K562 (cell line): ENCODE results near the gene STRADB. TPM values are rescaled to one million over a fixed set of nuclear protein-coding genes. Genes with fewer than 3 reads are reported as not detected.

Experiments used
- CTCF ChIP-seq, 3 experiments: IDR thresholded peaks in 2 of 3; conservative IDR thresholded peaks in 1 of 3; 2 replicates each; pipeline ENCODE4 v1.5.1; 2011 to 2012; ENCODE audit warnings: low read length in 3 of 3, mild to moderate bottlenecking in 3 of 3, control low read depth in 2 of 3, improper control_type of control experiment in 1 of 3, inconsistent platforms in 1 of 3, low read depth in 1 of 3, mixed read lengths in 1 of 3, moderate library complexity in 1 of 3; ENCODE audit not compliant: insufficient read depth in 2 of 3
- GABPA ChIP-seq: fragments of 200-800 bp; sonication (Bioruptor generic); conservative IDR thresholded peaks from 2 replicates; pipeline ENCODE4 v1.6.1; 2016; ENCODE audit warnings: low read depth, missing genetic modification characterization, missing compliant biosample characterization
- KDM5B ChIP-seq: fragments of 200-600 bp; sonication (generic); IDR thresholded peaks from 2 replicates; pipeline ENCODE4 v1.6.1; 2012; ENCODE audit warnings: low read depth, mild to moderate bottlenecking, moderate library complexity, low read length, control low read depth, inconsistent platforms; ENCODE audit not compliant: insufficient replicate concordance
- LCOR ChIP-seq: sonication (generic); formaldehyde crosslinking; IDR thresholded peaks from 2 replicates; pipeline ENCODE4 v1.8.0; 2022; ENCODE audit warnings: mild to moderate bottlenecking, missing genetic modification reagents
- MEF2A ChIP-seq: IDR thresholded peaks from 2 replicates; pipeline ENCODE4 v1.6.1; 2011; ENCODE audit warnings: low read depth, mild to moderate bottlenecking, low read length, moderate library complexity; ENCODE audit not compliant: control insufficient read depth
- MTA2 ChIP-seq: fragments of 450-650 bp; IDR thresholded peaks from 2 replicates; pipeline ENCODE4 v1.6.1; 2016; ENCODE audit warnings: low read depth
- MXI1 ChIP-seq: IDR thresholded peaks from 2 replicates; pipeline ENCODE4 v1.6.1; 2011; ENCODE audit warnings: low read depth, mild to moderate bottlenecking, improper control_type of control experiment, low read length
- NR0B1 ChIP-seq: fragments of 450-650 bp; IDR thresholded peaks from one replicate; pipeline ENCODE4 v1.6.1; 2018; ENCODE audit warnings: mild to moderate bottlenecking, moderate library complexity; ENCODE audit not compliant: partially characterized antibody
- NR1H2 ChIP-seq: sonication (generic); formaldehyde crosslinking; IDR thresholded peaks from 2 replicates; pipeline ENCODE4 v1.4.0; 2020; ENCODE audit warnings: mild to moderate bottlenecking, missing genetic modification reagents
- polyA plus RNA-seq, 8 experiments: library from polyadenylated mRNA; depleted of rRNA in 4 of 8; stranded (reverse) in 5 of 8; unstranded in 3 of 8; fragments of >200 nt; fragmentation: Nextera tagmentation in 2 of 8; fragmentation: Illumina TruSeq in 1 of 8; extraction: Ambion mirVana in 2 of 8; extraction: Trizol in 1 of 8; gene quantifications; 2 replicates each; pipeline versions ENCODE4 v1.2.1 to v1.2.3, GENCODE V29; 2011 to 2014; ENCODE audit warnings: inconsistent platforms in 1 of 8, missing spikeins in 1 of 8
- total RNA-seq, 7 experiments: library from RNA; depleted of rRNA in 6 of 7; stranded (reverse); fragments of >200 nt in 6 of 7; fragmentation: Illumina TruSeq in 2 of 7; extraction: Trizol in 2 of 7; gene quantifications; 2 replicates each; pipeline versions ENCODE4 v1.2.1 to v1.2.3, GENCODE V29; 2011 to 2021; ENCODE audit warnings: low replicate concordance in 1 of 7
- TF ChIP-seq, protein P1 (sequence below), 2 experiments: fragments of 450-650 bp; IDR thresholded peaks; 2 replicates each; pipeline ENCODE4 v1.6.1; 2016; ENCODE audit warnings: mild to moderate bottlenecking in 2 of 2, borderline replicate concordance in 1 of 2, low read depth in 1 of 2, moderate library complexity in 1 of 2
- TF ChIP-seq, protein P2 (sequence below): fragments of 450-650 bp; IDR thresholded peaks from 2 replicates; pipeline ENCODE4 v1.6.1; 2014; ENCODE audit warnings: low read depth, mild to moderate bottlenecking, moderate library complexity, borderline replicate concordance

STRADB gene
- total and polyA plus RNA-seq, 9 of the 15 experiments (the other 6 are each of a cell fraction or from before 2014, with no cell fraction given) = 6.9 to 30.6 (median 15.7) TPM

DNA sequence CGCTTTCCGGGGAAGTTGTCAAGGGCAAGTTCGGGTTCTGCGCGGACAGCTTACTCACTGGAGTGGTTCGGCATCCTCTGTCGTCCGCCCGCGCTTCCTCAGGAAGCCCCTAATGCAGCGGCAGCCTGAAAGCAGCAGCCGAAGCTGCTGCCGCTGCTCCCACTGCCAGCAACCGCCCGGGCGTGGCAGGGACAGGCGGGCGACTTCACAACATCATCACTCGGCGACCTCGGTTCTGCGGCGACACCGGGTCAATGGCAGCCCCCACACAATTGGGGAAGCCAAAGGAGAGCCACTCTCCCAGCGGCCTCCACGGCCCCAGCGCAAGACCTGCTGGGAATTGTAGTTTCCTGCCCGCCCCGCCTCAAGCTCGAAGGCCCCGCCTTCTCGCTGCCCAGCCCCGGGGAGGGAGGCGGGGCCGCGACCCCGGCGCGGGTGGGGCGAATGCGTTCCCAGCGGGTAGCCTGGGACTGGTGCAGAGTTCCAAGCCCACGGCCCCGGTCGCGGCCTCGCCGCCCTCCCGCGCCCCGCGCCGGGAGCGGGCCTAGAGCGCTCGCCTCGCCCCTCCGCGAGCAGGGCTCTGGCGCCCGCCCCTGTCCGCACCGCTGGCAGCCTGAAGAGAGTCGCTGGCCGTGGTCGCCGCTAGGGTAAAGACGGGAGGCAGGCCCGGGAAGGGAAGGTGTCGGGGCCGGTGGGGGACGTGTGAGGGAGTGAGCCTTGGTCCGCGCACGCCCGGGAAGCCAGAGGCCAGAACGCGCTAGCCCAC is at the start of gene STRADB, which contains the start of gene TRAK2 (continued):
- TF ChIP-seq, protein P1, sequence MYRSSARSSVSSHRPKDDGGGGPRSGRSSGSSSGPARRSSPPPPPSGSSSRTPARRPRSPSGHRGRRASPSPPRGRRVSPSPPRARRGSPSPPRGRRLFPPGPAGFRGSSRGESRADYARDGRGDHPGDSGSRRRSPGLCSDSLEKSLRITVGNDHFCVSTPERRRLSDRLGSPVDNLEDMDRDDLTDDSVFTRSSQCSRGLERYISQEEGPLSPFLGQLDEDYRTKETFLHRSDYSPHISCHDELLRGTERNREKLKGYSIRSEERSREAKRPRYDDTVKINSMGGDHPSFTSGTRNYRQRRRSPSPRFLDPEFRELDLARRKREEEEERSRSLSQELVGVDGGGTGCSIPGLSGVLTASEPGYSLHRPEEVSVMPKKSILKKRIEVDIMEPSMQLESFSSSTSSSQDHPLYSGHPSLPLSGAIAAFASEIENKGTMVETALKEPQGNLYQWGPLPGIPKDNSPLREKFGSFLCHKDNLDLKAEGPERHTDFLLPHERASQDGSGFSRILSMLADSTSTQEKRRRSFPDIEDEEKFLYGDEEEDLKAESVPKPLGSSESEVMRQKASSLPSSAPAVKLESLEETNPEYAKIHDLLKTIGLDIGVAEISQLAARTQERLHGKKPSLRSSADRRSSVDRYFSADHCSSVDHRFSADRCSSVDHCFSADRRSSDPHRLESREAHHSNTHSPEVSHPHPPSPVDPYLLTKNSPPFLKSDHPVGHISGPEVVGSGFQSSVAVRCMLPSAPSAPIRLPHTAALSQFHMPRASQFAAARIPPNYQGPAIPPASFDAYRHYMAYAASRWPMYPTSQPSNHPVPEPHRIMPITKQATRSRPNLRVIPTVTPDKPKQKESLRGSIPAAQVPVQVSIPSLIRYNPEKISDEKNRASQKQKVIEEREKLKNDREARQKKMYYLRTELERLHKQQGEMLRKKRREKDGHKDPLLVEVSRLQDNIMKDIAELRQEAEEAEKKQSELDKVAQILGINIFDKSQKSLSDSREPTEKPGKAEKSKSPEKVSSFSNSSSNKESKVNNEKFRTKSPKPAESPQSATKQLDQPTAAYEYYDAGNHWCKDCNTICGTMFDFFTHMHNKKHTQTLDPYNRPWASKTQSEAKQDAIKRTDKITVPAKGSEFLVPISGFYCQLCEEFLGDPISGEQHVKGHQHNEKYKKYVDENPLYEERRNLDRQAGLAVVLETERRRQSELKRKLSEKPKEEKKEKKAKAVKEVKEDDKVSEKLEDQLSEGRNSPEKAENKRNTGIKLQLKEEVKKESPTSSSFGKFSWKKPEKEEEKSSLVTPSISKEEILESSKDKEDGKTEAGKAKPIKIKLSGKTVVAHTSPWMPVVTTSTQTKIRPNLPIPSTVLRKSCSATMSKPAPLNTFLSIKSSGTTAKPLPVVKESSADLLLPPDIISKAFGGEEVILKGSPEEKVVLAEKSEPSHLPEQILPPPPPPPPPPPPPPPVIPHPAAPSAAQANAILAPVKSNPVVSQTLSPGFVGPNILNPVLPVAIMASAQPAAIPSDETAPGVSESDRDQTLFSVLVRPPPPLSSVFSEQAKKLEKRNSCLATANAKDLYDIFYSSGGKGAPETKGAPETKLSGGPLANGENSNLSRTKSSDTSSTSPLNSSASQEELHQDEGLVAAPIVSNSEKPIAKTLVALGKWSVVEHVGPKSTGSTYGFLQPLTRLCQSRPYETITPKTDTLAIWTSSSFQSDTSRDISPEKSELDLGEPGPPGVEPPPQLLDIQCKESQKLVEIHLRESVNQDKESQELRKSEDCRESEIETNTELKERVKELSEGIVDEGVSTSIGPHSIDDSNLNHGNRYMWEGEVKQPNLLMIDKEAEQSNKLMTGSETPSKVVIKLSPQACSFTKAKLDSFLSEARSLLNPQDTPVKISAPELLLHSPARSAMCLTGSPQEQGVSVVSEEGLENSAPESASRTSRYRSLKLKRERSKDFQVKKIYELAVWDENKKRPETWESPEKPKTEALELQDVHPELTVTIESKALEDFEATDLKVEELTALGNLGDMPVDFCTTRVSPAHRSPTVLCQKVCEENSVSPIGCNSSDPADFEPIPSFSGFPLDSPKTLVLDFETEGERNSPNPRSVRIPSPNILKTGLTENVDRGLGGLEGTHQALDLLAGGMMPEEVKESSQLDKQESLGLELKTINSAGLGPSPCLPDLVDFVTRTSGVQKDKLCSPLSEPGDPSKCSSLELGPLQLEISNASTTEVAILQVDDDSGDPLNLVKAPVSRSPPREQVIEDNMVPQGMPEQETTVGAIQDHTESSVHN (IDR thresholded peaks at IDR 0.05; ENCODE audit: borderline replicate concordance in 1 of 2, low read depth in 1 of 2) = no peak
- TF ChIP-seq GABPA (peak; percentile 53; the same call in 1 of the 2 replicates), LCOR (CRISPR knock-in tag) (peak; percentile 52; the same call in 1 of the 2 replicates), NR1H2 (no peak), NR0B1 (no peak), KDM5B (peak; percentile 90), MTA2 (no peak), MXI1 (0 out of 2 replicates have a peak, but pooled peaks have one; percentile 43), CTCF (IDR thresholded peaks at IDR 0.05 in 2 of 3, conservative IDR thresholded peaks at IDR 0.05 in 1 of 3; ENCODE audit: insufficient read depth in 2 of 3, low read depth in 1 of 3, low read length in 3 of 3) (0 out of 6 replicates have a peak, but pooled peaks of 1 of the 3 experiments have one; percentile 23), MEF2A (no peak)
- TF ChIP-seq, protein P2, sequence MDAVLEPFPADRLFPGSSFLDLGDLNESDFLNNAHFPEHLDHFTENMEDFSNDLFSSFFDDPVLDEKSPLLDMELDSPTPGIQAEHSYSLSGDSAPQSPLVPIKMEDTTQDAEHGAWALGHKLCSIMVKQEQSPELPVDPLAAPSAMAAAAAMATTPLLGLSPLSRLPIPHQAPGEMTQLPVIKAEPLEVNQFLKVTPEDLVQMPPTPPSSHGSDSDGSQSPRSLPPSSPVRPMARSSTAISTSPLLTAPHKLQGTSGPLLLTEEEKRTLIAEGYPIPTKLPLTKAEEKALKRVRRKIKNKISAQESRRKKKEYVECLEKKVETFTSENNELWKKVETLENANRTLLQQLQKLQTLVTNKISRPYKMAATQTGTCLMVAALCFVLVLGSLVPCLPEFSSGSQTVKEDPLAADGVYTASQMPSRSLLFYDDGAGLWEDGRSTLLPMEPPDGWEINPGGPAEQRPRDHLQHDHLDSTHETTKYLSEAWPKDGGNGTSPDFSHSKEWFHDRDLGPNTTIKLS = peak; percentile 86; the same call in 1 of the 2 replicates
